ENCODE data around the gene ERC1. TPM values are rescaled to one million over a fixed set of nuclear protein-coding genes. Genes with fewer than 3 reads are reported as not detected.

The ERC1 gene
- total and polyA plus RNA-seq, 2 of the 4 experiments (the other 2 are of a cell fraction) = 11.6 to 25.6 TPM

GRCh38 chr12:1332327-1332726, 341.3 kb downstream of the ERC1 start:
- no peak overlapping the region for H2BK20ac ChIP-seq (ENCODE audit: low read depth, low read length)

More at GRCh38 chr12:1332327-1332726, 341.3 kb downstream of the ERC1 start:
- no peak overlapping the region for H2BK120ac ChIP-seq (ENCODE audit: low read depth, low read length)
- no peak overlapping the region for H3K18ac ChIP-seq (ENCODE audit: low read depth, low read length)
- H3K79me1 ChIP-seq (ENCODE audit: low read depth in 1 of 2, low read length in 2 of 2) = peaks cover 10% of the 10 kb centered on the region in 2 experiments
- intact Hi-C loops (cut with micrococcal nuclease) (no loop called here), dilution Hi-C loops (cut with HindIII; ENCODE audit: low sequenced_read_pairs, unreplicated experiment) (no loop called here), in situ Hi-C loops (cut with MboI; ENCODE audit: low sequenced_read_pairs) (no loop called here)
- no peak overlapping the region for H4K5ac ChIP-seq (ENCODE audit: low read depth, low read length)
- H3K23ac ChIP-seq (ENCODE audit: low read depth, low read length) = 0 out of 2 replicates have a peak overlapping the region, but pooled peaks have one; percentile 60
- no peaks in the 10 kb centered on the region for H3K9me3 ChIP-seq (ENCODE audit: control insufficient read depth, insufficient read depth, low read length)
- no peak overlapping the region for H3K4me3 ChIP-seq (ENCODE audit: insufficient read depth, low read depth, low read length)
- H3K27ac ChIP-seq (ENCODE audit: insufficient read depth, low read length) = no peak overlapping the region
- no peaks in the 10 kb centered on the region for H3K9me1 ChIP-seq (ENCODE audit: insufficient read depth, low read length)
- WGBS, 2 experiments (ENCODE audit: extremely low coverage in 2 of 2, insufficient read length in 1 of 2) = no CpG with 5 or more reads among the region's 3 CpGs
- H3K4me2 ChIP-seq (ENCODE audit: low read depth, low read length) = no peak overlapping the region
- H2AK5ac ChIP-seq (ENCODE audit: low read depth, low read length) = no peak overlapping the region
- no peak overlapping the region for H3K14ac ChIP-seq (replicated peaks; ENCODE audit: low read depth, low read length)
- no peaks in the 10 kb centered on the region for H3K27me3 ChIP-seq (ENCODE audit: control insufficient read depth, insufficient read depth, low read length)
- no peak for ATAC-seq (ENCODE audit: low read depth)
- POLR2A ChIA-PET (ENCODE audit: unreplicated experiment) = no interaction called here
- H3K9ac ChIP-seq (ENCODE audit: low read depth, low read length) = no peak overlapping the region
- no peak overlapping the region for H4K8ac ChIP-seq (ENCODE audit: low read depth in 2 of 2, low read length in 2 of 2)
- DNase-seq = peak; percentile 12
- no peak overlapping the region for H4K91ac ChIP-seq (ENCODE audit: insufficient read depth, low read depth, low read length)
- no TSS peak for BruUV-seq (replicated peaks)
- H3K56ac ChIP-seq (ENCODE audit: extremely low read depth, insufficient read depth, low read length) = no peak overlapping the region
- no peak overlapping the region for H3K4ac ChIP-seq (ENCODE audit: low read depth, low read length)
- TF ChIP-seq MAFK (IDR thresholded peaks at IDR 0.05; ENCODE audit: low read depth, low read length) = no peak
- TF ChIP-seq CHD1 (IDR thresholded peaks at IDR 0.05; ENCODE audit: low read depth, low read length) = no peak
- no peak for TF ChIP-seq RCOR1 (IDR thresholded peaks at IDR 0.05; ENCODE audit: insufficient replicate concordance, low read length)
- TF ChIP-seq USF2 (IDR thresholded peaks at IDR 0.05; ENCODE audit: low read depth, low read length) = no peak
- no peak for TF ChIP-seq RFX5 (IDR thresholded peaks at IDR 0.05; ENCODE audit: low read depth, low read length)
- TF ChIP-seq POLR2A (IDR thresholded peaks at IDR 0.05; ENCODE audit: low read depth, low read length) = no peak
- no peak for TF ChIP-seq MXI1 (IDR thresholded peaks at IDR 0.05; ENCODE audit: borderline replicate concordance, low read depth, low read length)
- no peak for TF ChIP-seq MAZ (IDR thresholded peaks at IDR 0.05; ENCODE audit: borderline replicate concordance, low read depth, low read length)
- no peak for TF ChIP-seq CEBPB (IDR thresholded peaks at IDR 0.05; ENCODE audit: low read depth, low read length)
- TF ChIP-seq SMC3 (IDR thresholded peaks at IDR 0.05; ENCODE audit: low read depth, low read length) = no peak
- no peak for TF ChIP-seq BHLHE40 (IDR thresholded peaks at IDR 0.05; ENCODE audit: low read depth, low read length)
- TF ChIP-seq CTCF (conservative IDR thresholded peaks at IDR 0.05; ENCODE audit: low read depth, low read length) = no peak
- TF ChIP-seq FOS (IDR thresholded peaks at IDR 0.05; ENCODE audit: low read depth, low read length) = no peak
- TF ChIP-seq ELK1 (IDR thresholded peaks at IDR 0.05; ENCODE audit: borderline replicate concordance, low read depth, low read length) = no peak
- no peak for TF ChIP-seq RAD21 (IDR thresholded peaks at IDR 0.05; ENCODE audit: low read length)
- no peak for TF ChIP-seq NFE2L2 (IDR thresholded peaks at IDR 0.05; ENCODE audit: low read depth, low read length)
- H2AFZ ChIP-seq (replicated peaks; ENCODE audit: low read length, poor library complexity) = no peak overlapping the region
- H2BK15ac ChIP-seq (ENCODE audit: low read depth, low read length) = no peak overlapping the region
- CTCF ChIA-PET = no interaction called here
- no peaks in the 10 kb centered on the region for H3K4me1 ChIP-seq (ENCODE audit: control insufficient read depth, insufficient read depth, low read length)
- no peaks in the 10 kb centered on the region for H4K20me1 ChIP-seq (ENCODE audit: insufficient read depth, low read length)
- H2BK5ac ChIP-seq (ENCODE audit: low read depth, low read length, poor library complexity, severe bottlenecking) = no peak overlapping the region
- no peak overlapping the region for H2AK9ac ChIP-seq (replicated peaks; ENCODE audit: low read depth, low read length, poor library complexity)
- H3K36me3 ChIP-seq (ENCODE audit: control insufficient read depth, insufficient read depth, low read length) = 0 out of 2 replicates have a peak, but pooled peaks cover 2% of the 10 kb centered on the region
